Activated CD4-positive, alpha-beta T cell treated with anti-CD3 and anti-CD28 coated beads, Interleukin-2, amount 50 U/mL, for 1 hour (primary cell): ENCODE data around the gene THAP4.
"Not testable (repeated sequence)": the region's sequence is repeated elsewhere in the genome, so short reads cannot be mapped to it uniquely, and the experiment has no call there.

Source experiments
- DNase-seq: peaks from one replicate; pipeline ENCODE4 v3.0.0-alpha.2; 2020

THAP4 gene

DNA sequence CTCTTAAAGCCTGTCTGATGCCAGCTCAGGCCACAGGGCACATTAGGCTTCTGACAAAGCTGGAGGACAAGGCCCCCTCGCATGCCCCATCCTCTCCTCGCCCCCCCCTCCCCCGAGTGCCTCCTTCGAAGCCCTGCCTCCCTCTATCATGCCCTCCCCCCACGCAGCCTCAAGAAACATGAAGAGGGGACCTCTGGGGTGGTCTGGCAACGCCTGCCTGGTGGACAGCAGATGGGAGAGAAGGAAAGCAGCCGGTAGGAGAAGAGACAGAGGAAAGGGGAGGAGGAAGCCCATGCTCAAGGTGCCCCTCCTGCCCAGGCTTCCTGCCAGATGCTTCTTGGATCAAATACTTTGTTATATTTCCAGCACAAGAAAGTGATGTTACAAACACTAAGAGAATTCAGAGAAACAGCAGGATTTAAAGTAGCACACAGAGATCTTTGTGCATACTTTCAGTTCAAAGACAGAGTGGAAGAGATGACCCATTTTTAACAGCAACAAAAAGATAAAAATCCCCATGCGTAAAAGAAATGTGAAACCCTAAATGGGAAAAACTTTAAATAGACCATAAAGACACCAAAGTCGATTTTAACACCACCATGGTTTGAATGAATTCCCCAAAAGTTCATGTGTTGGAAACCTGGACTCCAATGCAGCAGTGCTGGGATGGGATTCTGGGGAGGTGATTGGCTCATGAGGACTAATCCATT is 59.4 kb downstream of the THAP4 start:
- DNase-seq: no peak

DNA sequence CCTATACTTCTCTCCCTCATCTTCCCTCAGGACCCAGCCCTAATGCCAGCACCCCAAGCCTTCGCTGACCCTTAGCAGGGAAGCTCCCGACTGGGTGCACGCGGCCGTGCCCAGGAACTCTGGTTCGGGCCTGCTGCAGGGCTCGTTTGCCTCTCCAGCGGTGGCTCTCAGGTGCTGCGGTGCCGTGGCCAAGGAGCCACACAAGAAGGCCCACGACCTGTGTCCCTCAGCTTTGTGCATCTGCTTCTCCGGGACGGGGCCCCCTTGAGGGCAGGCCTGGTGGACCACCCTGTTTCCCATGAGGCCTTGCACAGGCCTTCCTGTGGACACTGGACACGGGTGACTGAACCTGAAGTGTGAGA is 60.7 kb downstream of the THAP4 start:
- no peak for DNase-seq

DNA sequence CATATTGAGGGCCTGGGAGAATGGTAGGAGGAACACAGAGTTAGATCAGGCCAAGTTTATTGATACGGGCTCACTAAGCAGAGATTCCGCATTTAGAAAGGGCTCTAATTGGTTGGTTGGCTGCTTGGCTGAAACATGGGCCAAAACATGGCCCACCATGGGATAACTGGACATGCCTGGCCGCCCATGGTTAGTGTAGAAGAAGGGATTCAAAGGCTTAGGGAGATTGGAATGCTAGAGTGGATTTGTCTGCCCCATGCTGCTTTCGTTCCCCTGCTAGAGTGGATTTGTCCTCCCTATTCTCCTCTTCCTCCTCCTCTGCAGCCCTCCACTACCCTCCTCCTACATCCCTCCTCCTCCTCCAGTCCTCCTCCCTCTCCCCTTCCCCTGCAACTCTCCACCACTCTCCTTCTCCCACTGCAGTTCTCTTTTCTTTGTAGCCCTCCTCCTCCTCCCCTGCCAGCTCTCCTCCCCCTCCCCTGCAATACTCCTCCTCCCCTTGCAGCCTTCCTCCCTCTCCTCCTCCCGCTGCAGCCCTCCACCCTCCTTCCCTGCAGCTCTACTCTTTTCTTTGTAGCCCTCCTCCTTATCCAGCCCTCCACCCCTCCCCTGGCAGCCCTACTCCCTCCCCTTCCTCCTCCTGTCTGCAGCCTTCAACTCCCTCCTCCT is 61.2 kb downstream of the THAP4 start:
- DNase-seq: no peak

- no peak for DNase-seq
Observed at GRCh38 chr2:241574911-241575623, 61.9 kb downstream of the THAP4 start.

DNA sequence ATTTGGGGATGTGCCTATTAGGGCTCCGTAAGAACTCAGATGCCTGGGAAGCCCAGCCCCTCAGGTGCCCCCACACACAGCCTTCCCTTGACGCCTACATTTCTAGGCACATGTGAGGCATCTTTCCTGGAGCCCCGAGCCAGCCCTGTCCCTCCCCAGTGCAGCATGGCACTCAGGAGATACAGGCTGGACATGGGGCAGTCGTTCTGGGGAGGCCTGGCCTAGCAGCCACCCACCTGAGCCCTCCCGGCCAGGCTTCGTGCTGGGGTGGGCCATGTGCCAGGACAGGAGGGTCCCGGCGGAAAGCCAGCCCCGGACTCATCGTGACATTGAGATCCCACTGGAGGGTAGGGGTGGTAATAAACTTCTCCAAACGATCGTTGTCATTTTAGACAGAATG is 63.2 kb downstream of the THAP4 start:
- DNase-seq: no peak

DNA sequence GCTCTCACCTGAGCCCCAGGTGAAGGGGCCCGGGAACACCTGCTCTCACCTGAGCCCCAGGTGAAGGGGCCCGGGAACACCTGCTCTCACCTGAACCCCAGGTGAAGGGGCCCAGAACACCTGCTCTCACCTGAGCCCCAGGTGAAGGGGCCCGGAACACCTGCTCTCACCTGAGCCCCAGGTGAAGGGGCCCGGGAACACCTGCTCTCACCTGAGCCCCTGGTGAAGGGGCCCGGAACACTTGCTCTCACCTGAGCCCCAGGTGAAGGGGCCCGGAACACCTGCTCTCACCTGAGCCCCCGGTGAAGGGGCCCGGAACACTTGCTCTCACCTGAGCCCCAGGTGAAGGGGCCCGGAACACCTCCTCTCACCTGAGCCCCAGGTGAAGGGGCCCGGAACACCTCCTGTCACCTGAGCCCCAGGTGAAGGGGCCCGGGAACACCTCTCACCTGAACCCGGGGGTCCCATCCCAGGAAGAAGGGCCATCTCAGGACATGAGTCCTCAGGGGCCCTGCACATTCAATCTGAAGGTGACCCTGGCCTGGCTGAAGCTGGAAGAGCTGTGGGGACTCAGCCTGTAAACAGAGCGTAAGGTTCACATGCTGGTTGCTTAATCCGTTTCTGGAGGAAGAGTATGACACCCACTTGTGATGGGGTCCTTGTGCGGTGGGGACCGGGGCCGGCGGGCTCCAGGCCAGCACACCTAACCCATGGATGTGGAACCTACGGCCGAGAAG is 63.9 kb downstream of the THAP4 start:
- not testable (repeated sequence) for DNase-seq

DNA sequence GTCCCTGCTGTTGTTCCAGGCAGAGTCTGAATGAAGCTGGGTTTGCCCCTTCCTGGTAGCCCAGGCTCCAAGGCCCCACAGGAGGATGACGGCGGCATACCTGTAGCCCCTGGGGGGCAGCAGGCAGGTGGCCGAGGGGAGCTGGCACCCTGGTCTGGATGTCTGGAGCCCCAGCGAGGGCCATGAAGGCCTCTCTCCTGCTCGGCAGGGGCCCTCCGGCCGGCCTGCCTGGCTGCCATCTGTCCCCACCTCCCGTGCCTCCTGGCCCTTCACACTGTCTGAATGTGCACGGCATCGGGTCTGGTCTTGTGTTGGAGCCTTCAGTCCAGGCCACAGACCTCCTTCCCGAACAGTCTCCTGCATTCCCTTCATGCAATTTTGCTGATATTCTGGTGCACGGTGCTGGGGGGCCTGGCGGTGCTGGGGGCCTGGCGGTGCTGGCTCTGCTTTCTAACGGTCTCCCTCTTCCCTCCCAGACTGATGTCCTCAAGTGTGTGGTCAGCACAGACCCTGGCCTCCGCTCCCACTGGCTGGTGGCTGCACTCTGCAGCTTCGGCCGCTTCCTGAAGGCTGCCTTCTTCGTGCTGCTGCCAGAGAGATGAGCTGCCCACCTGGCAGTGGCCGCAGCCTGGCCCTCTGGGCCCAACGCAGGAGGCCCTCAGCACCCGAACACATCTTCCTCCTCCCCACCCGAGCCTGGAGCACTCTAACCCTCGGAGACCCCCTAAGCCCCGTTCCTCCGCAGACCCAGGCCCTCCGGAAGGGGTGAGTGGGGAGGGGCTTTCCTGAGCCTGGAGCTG is 64.9 kb downstream of the THAP4 start:
- no peak for DNase-seq

GRCh38 chr2:241570961-241571581 is 65.9 kb downstream of the THAP4 start:
- DNase-seq: no peak

DNA sequence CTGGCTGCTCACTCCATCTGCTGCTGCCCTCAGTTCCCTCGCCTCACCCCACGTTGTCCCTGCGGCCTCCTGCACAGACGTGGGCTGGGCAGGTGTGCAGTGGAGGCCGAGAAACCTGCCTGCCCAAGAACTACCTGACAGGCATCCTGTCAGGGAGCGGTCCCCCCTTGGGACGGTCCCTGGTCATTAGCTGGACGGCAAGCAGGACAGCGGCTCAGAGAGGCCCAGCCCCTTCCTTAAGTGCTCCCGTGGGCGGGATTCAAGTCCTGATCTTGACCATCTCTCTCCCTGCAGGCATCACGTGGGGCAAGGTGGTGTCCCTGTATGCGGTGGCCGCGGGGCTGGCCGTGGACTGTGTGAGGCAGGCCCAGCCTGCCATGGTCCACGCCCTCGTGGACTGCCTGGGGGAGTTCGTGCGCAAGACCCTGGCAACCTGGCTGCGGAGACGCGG is 67.1 kb downstream of the THAP4 start:
- DNase-seq: no peak

DNA sequence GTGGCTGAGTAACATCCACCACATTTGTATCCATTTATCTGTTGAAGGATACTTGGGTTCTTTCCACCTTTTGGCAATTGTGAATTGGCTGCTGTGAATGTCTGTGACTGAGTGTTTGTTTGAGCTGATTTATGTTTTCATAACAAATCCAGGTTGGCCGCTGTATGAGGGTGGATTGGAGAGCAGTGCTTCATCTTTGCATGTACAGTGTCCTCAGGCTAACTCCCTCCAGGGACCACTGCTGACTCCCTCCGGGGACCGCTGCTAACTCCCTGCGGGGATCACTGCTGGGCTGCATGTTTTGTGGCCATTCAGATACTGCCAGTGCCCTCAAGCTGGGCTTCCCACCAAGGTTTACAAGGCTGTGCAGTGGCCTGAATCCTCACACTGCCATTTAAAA is 68.2 kb downstream of the THAP4 start:
- no peak for DNase-seq

GRCh38 chr2:241567776-241568175 is 69.2 kb downstream of the THAP4 start:
- no peak for DNase-seq

- not testable (repeated sequence) for DNase-seq
Observed at GRCh38 chr2:241567266-241567665, 69.7 kb downstream of the THAP4 start.

- no peak for DNase-seq
Observed at GRCh38 chr2:241566468-241566867, 70.5 kb downstream of the THAP4 start.

DNA sequence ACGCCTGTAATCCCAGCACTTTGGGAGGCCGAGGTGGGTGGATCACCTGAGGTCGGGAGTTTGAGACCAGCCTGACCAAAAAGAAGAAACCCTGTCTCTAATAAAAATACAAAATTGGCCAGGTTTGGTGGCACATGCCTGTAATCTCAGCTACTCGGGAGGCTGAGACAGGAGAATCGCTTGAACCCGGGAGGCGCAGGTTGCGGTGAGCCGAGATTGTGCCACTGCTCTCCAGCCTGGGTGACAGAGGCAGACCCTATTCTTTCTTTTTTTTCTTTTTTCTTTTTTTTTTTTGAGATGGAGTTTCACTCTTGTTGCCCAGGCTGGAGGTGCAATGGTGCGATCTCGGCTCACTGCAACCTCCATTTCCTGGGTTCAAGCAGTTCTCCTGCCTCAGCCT is 70.9 kb downstream of the THAP4 start:
- DNase-seq: not testable (repeated sequence)

DNA sequence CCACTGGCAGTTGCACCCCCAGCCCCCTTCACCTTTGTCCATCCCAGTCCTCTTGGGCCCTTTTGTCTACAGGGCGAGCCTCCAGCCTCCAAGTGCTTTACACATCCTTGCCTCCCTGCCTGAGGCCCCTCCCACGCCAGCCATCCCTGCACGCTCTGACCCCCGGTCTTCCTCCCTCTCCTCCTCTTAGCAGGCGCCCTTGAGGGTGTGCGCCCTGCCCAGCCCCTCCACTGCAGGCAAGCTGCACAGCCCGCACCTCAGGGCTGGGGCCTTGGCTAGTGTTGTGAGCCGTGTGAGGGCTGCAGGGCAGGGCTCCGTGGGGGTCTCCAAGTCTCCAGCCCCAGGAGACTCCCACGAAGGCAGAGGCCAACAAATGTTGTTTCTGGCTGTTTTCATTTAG is 71.5 kb downstream of the THAP4 start:
- DNase-seq: no peak

GRCh38 chr2:241564596-241565410 is 72.2 kb downstream of the THAP4 start:
- no peak for DNase-seq

DNA sequence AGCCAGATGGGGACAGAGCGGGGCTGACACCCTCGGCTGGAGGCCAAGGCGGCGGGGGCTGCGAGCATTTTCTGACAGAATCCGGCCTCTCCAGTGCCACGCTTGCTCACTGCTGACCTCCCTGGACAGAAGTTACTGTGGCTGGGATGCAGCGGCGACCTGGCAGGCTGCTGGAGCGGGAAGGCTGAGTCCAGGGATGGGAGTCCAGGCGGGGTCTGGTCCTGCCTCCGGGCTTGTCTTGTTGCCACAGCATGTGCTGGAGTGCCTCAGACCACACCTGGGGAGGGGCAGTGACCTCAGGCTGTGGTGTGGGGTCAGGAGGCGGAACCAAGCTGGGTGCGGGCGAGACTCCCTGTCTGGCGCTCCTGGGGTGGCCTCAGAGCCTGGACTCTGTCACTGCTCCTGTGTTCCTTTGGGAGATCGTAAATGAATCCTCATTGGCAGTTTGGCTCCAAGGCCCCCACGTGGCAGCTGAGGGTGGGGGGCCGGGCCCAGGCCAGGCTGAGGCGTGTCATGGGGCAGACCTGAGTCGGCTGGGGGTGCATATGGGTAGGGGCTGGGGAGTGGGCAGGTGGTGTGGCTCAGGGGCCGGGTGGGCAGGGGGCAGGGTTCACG is 72.9 kb downstream of the THAP4 start:
- no peak for DNase-seq

DNA sequence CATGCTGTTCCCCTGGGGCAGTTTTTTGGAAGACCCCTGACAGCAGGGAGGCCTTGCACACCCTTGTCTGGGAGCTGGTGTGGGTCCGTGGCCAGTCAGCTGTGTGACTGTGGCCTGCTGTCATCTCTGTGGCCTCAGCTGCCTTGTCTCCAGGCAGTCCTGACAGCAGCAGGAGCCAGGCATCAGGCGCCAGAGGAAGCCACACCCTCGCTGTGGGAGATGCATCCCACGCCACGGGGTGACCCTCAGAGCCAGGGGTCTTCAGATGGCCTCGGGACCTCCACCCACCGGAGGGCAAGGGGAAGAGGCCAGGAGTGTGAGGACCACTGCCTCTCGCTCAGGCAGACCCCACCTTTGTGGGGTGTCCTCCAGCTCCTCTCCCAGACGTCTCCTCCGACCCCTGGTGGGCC is 73.4 kb downstream of the THAP4 start:
- DNase-seq: no peak

GRCh38 chr2:241563031-241563507 is 73.9 kb downstream of the THAP4 start:
- no peak for DNase-seq

DNA sequence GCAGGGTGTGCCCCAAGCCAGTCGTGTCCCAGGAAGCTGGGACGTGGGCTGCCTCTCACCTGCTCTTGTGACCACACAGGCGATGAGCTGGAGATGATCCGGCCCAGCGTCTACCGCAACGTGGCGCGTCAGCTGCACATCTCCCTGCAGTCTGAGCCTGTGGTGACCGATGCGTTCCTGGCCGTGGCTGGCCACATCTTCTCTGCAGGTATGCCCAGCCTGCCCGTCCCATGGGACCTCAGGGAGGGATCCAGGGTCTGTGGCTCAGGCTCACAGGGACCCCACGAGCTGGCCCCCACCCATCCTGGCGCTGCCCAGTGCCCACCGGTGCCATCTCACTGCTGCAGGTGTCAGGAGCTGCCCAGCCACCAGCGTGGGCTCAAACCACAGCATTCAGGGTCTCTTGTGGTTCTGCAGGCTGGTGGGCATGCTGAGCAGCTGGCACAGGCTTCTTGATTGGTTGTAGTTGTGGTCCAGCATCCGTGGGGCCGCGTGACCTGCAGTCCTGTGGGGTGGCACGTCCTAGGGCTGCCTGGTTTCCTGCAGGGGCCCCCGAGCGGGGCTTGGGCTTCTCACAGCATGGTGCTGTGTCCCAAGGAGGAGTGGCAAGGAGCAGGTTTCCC is 74.6 kb downstream of the THAP4 start:
- DNase-seq: no peak
